H1 (cell line): ENCODE data around the gene RFXAP. TPM values are rescaled to one million over a fixed set of nuclear protein-coding genes. Genes with fewer than 3 reads are reported as not detected.

Experiments
- ATF2 ChIP-seq: IDR thresholded peaks from 2 replicates; pipeline ENCODE4 v1.6.1; 2012; ENCODE audit warnings: low read length, inconsistent platforms
- JUND ChIP-seq: IDR thresholded peaks from 2 replicates; pipeline ENCODE4 v1.6.1; 2011; ENCODE audit warnings: mild to moderate bottlenecking, improper control_type of control experiment, low read length
- POU5F1 ChIP-seq: IDR thresholded peaks from 2 replicates; pipeline ENCODE4 v1.6.1; 2011; ENCODE audit warnings: low read depth, mild to moderate bottlenecking, low read length, moderate library complexity
- RNF2 ChIP-seq: fragments of 200-900, 300-1000 bp; sonication (generic); IDR thresholded peaks from 2 replicates; pipeline ENCODE4 v1.7.1; 2016; ENCODE audit warnings: borderline replicate concordance, low read depth, mild to moderate bottlenecking, antibody characterized with exemption, low read length; ENCODE audit not compliant: poor library complexity, severe bottlenecking; ENCODE audit errors: missing control alignments
- SIN3A ChIP-seq, 2 experiments: IDR thresholded peaks in 1 of 2; conservative IDR thresholded peaks in 1 of 2; 2 replicates each; pipeline ENCODE4 v1.6.1; 2011 to 2012; ENCODE audit warnings: low read length in 2 of 2, improper control_type of control experiment in 1 of 2, low read depth in 1 of 2, mild to moderate bottlenecking in 1 of 2
- SP1 ChIP-seq: IDR thresholded peaks from 2 replicates; pipeline ENCODE4 v1.6.1; 2011; ENCODE audit warnings: low read depth, low read length
- polyA plus RNA-seq, 7 experiments: library from polyadenylated mRNA; depleted of rRNA in 3 of 7; stranded (reverse) in 5 of 7; unstranded in 2 of 7; fragments of >200 nt in 5 of 7; fragments of 200-250 nt in 2 of 7; gene quantifications; 1 replicate in 5 of 7; 2 replicates in 1 of 7; 4 replicates in 1 of 7; pipeline versions ENCODE4 v1.2.1 to v1.2.3, GENCODE V29; 2011 to 2013; ENCODE audit warnings: missing spikeins in 2 of 7, mixed read lengths in 2 of 7
- total RNA-seq: library from RNA; stranded (reverse); fragmentation: NEBNext Ultra II Directional; extraction: Animal tissue kit (Norgen Biotek cat#: 25700); gene quantifications from 2 replicates; pipeline ENCODE4 v1.2.1, GENCODE V29; 2021

The RFXAP gene
- total and polyA plus RNA-seq, 2 of the 8 experiments (the other 6 are each of a cell fraction or from before 2014, with no cell fraction given): 5.2 to 11.5 TPM

GRCh38 chr13:36818804-36819738 is at the start of gene RFXAP (continued):
- no peak for TF ChIP-seq POU5F1
- TF ChIP-seq SIN3A (conservative IDR thresholded peaks at IDR 0.05 in 1 of 2, IDR thresholded peaks at IDR 0.05 in 1 of 2; ENCODE audit: low read depth in 1 of 2, low read length in 2 of 2): peak; percentile 85 to 90; a peak in 3 of 4 replicates
- TF ChIP-seq SP1: no peak
- TF ChIP-seq ATF2: no peak
- peak; percentile 50 for TF ChIP-seq RNF2
- no peak for TF ChIP-seq JUND
